Measurements from ENCODE around the gene ZBTB46. TPM values are rescaled to one million over a fixed set of nuclear protein-coding genes. Genes with fewer than 3 reads are reported as not detected.
A peak's percentile ranks its signal among the peaks of the same experiment; 100 is the strongest.
"Not testable (repeated sequence)": the region's sequence is repeated elsewhere in the genome, so short reads cannot be mapped to it uniquely, and the experiment has no call there.

The ZBTB46 gene
- total RNA-seq, 1 experiment from 2014 or later = 13.5 TPM

DNA sequence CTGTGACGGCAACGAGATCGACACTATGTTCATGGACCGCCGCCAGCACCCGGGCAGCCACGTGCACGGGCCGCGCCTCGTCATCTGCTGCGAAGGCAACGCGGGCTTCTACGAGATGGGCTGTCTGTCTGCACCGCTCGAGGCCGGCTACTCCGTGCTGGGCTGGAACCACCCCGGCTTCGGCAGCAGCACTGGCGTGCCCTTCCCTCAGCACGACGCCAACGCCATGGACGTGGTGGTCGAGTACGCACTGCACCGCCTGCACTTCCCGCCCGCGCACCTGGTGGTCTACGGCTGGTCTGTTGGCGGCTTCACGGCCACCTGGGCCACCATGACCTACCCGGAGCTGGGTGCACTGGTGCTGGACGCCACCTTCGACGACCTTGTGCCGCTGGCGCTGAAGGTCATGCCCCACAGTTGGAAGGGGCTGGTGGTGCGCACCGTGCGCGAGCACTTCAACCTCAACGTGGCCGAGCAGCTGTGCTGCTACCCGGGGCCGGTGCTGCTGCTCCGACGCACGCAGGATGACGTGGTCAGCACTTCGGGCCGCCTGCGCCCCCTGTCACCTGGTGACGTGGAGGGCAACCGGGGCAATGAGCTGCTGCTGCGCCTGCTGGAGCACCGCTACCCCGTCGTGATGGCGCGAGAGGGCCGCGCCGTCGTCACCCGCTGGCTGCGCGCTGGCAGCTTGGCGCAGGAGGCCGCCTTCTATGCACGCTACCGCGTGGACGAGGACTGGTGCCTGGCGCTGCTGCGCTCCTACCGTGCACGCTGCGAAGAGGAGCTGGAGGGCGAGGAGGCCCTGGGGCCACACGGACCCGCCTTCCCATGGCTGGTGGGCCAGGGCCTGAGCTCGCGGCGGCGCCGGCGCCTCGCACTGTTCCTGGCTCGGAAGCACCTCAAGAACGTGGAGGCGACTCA, 31.2 kb upstream of the ZBTB46 start:
- no peak for DNase-seq
- no peaks in the 10 kb centered on the region for H3K27me3 ChIP-seq (ENCODE audit: control insufficient read depth, insufficient read depth, low read length)
- H3K36me3 ChIP-seq (replicated peaks; ENCODE audit: control insufficient read depth, insufficient read depth, low read length) = peaks cover 5% of the 10 kb centered on the region
- H3K4me3 ChIP-seq (ENCODE audit: insufficient read depth, low read depth, low read length) = no peak overlapping the region

DNA sequence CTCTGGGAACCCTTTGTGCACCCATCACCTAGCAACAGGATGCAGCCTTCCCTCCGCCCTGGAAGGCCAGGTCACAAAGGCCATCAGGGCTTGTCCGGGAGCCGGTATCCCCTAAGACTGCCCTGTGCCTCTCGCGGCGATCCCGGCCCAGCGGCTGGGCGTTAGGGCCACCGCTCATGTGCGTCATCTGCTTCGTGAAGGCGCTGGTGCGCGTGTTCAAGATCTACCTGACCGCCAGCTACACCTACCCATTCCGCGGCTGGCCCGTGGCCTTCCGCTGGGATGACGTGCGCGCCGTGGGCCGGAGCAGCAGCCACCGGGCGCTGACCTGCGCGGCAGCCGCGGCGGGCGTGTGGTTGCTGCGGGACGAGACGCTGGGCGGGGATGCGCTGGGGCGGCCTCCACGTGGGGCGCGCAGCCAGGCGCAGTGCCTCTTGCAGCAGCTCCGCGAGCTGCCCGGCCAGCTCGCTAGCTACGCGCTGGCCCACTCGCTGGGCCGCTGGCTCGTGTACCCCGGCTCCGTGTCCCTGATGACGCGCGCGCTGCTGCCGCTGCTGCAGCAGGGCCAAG, 30.4 kb upstream of the ZBTB46 start, which contains the start of gene ABHD16B:
Gene ABHD16B, plus strand, starts transcription at position 134 of the 570 bp plus-strand sequence. Its CDS starts 43 bp downstream, at position 177.
- Histone ChIP-seq H3K4me3 (ENCODE audit: insufficient read depth, low read depth, low read length) (no peak within 1 kb of the TSS), H3K27me3 (ENCODE audit: control insufficient read depth, insufficient read depth, low read length) (no peaks in the 10 kb centered on the region), H3K36me3 (replicated peaks; ENCODE audit: control insufficient read depth, insufficient read depth, low read length) (peaks cover 5% of the 10 kb centered on the region)
- DNase-seq = no peak

DNA sequence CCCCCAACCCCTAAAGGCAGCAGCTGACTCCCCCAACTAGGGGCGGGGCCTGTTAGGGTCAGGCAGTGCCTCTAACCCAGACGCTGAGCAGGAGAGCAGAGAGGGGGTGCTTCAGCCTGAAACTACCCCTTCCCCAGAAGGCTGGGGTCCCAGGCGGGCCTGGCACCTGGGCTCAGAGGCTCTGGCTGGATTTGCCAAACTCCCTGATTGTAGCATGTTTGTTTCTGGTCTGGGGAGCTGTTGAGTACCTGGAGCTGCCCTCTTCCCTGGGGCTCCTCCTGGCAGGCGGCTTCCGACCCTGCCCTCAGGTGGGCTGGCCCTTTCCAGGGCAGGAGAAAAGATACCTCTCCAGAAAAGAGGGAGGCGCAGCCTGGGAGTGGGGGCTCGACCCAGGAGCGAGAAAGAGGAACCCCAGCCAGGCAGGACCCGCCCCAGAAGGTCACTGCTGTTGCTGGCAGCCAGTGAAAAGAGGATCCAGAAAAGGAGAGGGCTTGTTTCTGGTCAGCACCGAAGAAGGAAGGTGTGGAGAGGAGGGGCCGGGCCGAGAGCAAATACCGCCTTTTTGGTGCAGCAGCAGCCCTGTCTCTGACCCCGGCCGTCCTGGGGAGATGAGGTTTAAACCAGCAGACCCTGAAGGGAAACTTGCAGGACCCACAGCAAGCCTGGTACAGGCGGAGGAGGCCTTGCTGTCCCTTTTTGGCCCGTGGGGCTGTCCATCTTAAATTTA, 29.4 kb upstream of the ZBTB46 start:
- Histone ChIP-seq H3K36me3 (replicated peaks; ENCODE audit: control insufficient read depth, insufficient read depth, low read length) (peaks cover 5% of the 10 kb centered on the region), H3K4me3 (ENCODE audit: insufficient read depth, low read depth, low read length) (no peak overlapping the region), H3K27me3 (ENCODE audit: control insufficient read depth, insufficient read depth, low read length) (peaks cover 2% of the 10 kb centered on the region; the same call in 1 of the 2 replicates)
- DNase-seq = peak; percentile 78

DNA sequence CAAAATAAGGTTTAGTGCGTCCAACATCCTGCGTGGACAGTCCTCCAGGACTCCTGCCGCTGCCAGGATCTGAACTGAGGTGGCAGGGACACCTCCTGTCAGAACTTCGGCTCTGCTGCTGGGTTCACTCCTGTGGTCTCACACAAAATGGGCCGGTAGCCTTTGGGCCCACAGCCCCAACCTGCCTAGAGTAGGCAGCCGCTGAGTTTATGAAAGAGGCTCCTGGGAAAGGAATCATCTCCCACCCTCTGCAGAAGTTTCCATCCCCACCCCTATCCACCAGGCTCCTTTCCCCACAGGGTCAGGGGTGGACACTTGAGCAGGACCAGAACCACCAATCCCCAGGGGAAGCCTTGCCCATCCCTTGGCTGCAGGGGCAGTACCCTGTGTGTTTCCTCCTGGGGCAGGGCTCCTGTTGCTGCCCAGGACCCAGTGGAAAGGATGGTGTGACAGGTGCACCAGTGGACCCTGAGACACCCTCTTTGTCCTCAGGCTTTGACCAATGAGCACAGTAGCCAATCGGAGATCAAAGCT, 28.2 kb upstream of the ZBTB46 start:
- peaks cover 5% of the 10 kb centered on the region for H3K36me3 ChIP-seq (replicated peaks; ENCODE audit: control insufficient read depth, insufficient read depth, low read length)
- H3K4me3 ChIP-seq (ENCODE audit: insufficient read depth, low read depth, low read length) = no peak overlapping the region
- H3K27me3 ChIP-seq (ENCODE audit: control insufficient read depth, insufficient read depth, low read length) = peaks cover 2% of the 10 kb centered on the region; the same call in 1 of the 2 replicates
- no peak for DNase-seq

- peak; percentile 89 for DNase-seq
- peaks cover 5% of the 10 kb centered on the region for H3K36me3 ChIP-seq (replicated peaks; ENCODE audit: control insufficient read depth, insufficient read depth, low read length)
- peaks cover 2% of the 10 kb centered on the region; the same call in 1 of the 2 replicates for H3K27me3 ChIP-seq (ENCODE audit: control insufficient read depth, insufficient read depth, low read length)
- peak overlapping the region; percentile 15; the same call in 1 of the 2 replicates for H3K4me3 ChIP-seq (ENCODE audit: insufficient read depth, low read depth, low read length)
These were observed 27.5 kb upstream of the ZBTB46 start for GRCh38 chr20:63858393-63859165.

DNA sequence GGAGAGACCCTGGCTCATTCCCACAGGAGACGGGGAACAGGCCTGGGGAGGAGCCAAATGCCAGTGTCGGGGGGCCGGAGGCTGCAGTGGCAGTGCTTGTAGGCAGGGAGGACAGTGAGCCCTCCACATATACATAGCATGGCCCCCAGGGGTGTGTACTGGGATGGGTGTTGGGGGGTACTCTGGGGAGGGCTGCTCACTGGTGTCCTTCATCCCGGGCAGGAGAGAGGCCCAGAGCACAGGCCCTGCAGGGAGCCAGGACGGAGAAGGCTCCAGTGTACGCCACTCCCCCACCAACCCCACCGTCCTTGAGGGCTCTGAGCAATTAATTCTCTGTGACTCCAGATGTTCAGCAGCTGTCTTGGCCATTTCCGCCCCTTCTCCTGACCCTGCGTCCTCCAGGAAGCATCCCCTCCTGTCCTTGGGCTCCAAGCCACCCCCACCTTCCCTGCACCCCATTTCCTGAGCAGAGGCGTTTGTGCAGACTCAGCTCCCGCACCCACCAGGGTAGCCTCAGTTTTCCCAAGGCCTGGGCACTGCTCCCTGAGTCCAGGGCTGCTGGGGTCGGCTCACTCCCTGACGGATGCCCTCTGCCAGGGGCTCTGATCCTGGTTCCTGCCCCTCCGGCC, 26.8 kb upstream of the ZBTB46 start:
- Histone ChIP-seq H3K36me3 (replicated peaks; ENCODE audit: control insufficient read depth, insufficient read depth, low read length) (peaks cover 1% of the 10 kb centered on the region), H3K27me3 (ENCODE audit: control insufficient read depth, insufficient read depth, low read length) (peaks cover 2% of the 10 kb centered on the region; the same call in 1 of the 2 replicates), H3K4me3 (ENCODE audit: insufficient read depth, low read depth, low read length) (no peak overlapping the region)
- DNase-seq = no peak

- Histone ChIP-seq H3K4me3 (ENCODE audit: insufficient read depth, low read depth, low read length) (peak overlapping the region; percentile 12; the same call in 1 of the 2 replicates), H3K36me3 (replicated peaks; ENCODE audit: control insufficient read depth, insufficient read depth, low read length) (peaks cover under 1% of the 10 kb centered on the region), H3K27me3 (ENCODE audit: control insufficient read depth, insufficient read depth, low read length) (peaks cover 2% of the 10 kb centered on the region; the same call in 1 of the 2 replicates)
- DNase-seq = peak; percentile 90
These were observed 25.0 kb upstream of the ZBTB46 start for GRCh38 chr20:63856098-63856511.

- DNase-seq = peak; percentile 89
- Histone ChIP-seq H3K36me3 (replicated peaks; ENCODE audit: control insufficient read depth, insufficient read depth, low read length) (no peaks in the 10 kb centered on the region), H3K27me3 (ENCODE audit: control insufficient read depth, insufficient read depth, low read length) (peaks cover 2% of the 10 kb centered on the region; the same call in 1 of the 2 replicates), H3K4me3 (ENCODE audit: insufficient read depth, low read depth, low read length) (peak overlapping the region; percentile 35)
These were observed 24.5 kb upstream of the ZBTB46 start for GRCh38 chr20:63855363-63856097.

DNA sequence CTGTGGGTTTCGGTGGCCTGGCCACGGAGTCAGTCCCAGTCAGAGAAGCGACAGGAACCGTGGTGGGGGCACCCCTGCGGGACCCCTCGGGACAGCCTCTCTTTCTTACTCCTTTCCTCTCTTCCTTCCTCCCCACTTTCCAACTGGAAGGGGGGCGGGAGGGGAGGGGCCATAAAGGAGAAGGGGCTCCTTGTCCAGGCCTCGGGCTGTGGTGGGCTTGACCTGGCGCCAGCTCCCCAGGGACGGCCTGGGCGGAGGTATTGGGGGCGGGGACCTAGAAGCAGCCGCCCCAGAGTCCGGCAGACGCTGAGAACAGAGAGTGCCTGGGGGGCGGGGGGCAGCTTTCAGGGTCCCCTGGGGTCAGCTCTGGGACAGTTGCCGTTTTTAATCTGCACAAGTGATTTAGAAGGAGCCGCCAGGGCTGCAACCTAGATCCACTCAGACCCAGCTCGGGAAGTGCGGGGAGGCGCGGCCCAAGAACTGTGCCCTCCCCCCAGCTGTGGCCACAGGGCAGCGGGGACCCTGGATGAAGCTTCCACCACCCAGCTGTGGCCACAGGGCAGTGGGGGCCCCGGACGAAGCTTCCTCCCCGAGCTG, 23.8 kb upstream of the ZBTB46 start:
- Histone ChIP-seq H3K4me3 (ENCODE audit: insufficient read depth, low read depth, low read length) (peak overlapping the region; percentile 35), H3K36me3 (replicated peaks; ENCODE audit: control insufficient read depth, insufficient read depth, low read length) (no peaks in the 10 kb centered on the region), H3K27me3 (ENCODE audit: control insufficient read depth, insufficient read depth, low read length) (peaks cover 2% of the 10 kb centered on the region; the same call in 1 of the 2 replicates)
- peak; percentile 84 for DNase-seq

GRCh38 chr20:63854069-63854765, 23.2 kb upstream of the ZBTB46 start:
- H3K4me3 ChIP-seq (ENCODE audit: insufficient read depth, low read depth, low read length) = no peak overlapping the region; the same call in 1 of the 2 replicates
- H3K36me3 ChIP-seq (replicated peaks; ENCODE audit: control insufficient read depth, insufficient read depth, low read length) = no peaks in the 10 kb centered on the region
- H3K27me3 ChIP-seq (ENCODE audit: control insufficient read depth, insufficient read depth, low read length) = peaks cover 2% of the 10 kb centered on the region; the same call in 1 of the 2 replicates
- DNase-seq = peak; percentile 89

DNA sequence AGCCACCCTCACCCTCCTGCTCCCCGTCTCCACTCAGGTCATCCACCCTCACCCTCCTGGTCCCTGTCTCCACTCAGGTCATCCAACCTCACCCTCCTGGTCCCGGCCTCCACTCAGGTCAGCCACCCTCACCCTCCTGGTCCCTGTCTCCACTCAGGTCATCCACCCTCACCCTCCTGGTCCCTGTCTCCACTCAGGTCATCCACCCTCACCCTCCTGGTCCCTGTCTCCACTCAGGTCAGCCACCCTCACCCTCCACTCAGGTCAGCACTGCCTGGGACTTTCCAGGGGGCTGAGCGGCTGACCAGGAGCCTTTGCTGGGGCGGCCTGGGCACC, 22.6 kb upstream of the ZBTB46 start:
- H3K27me3 ChIP-seq (ENCODE audit: control insufficient read depth, insufficient read depth, low read length); DNase-seq; H3K4me3 ChIP-seq (ENCODE audit: insufficient read depth, low read depth, low read length); H3K36me3 ChIP-seq (replicated peaks; ENCODE audit: control insufficient read depth, insufficient read depth, low read length): not testable (repeated sequence)

GRCh38 chr20:63851548-63851943, 20.5 kb upstream of the ZBTB46 start:
- H3K27me3 ChIP-seq (ENCODE audit: control insufficient read depth, insufficient read depth, low read length); DNase-seq; H3K4me3 ChIP-seq (ENCODE audit: insufficient read depth, low read depth, low read length); H3K36me3 ChIP-seq (replicated peaks; ENCODE audit: control insufficient read depth, insufficient read depth, low read length): not testable (repeated sequence)
